ENCODE measurements around the gene ISOC2. TPM values are rescaled to one million over a fixed set of nuclear protein-coding genes. Genes with fewer than 3 reads are reported as not detected.

Gene ISOC2
- total and polyA plus RNA-seq, 9 of the 15 experiments (the other 6 are each of a cell fraction or from before 2014, with no cell fraction given): 1.2 to 229 (median 58.3) TPM

- TF ChIP-seq ARID3B (CRISPR knock-in tag; IDR thresholded peaks at IDR 0.05; ENCODE audit: borderline replicate concordance) (no peak), E4F1 (CRISPR knock-in tag; IDR thresholded peaks at IDR 0.05; ENCODE audit: borderline replicate concordance) (no peak), ZBTB26 (CRISPR knock-in tag; IDR thresholded peaks at IDR 0.05) (no peak), HIVEP1 (CRISPR knock-in tag; IDR thresholded peaks at IDR 0.05) (no peak), TRIM25 (IDR thresholded peaks at IDR 0.05; ENCODE audit: borderline replicate concordance) (no peak), ELF2 (CRISPR knock-in tag; IDR thresholded peaks at IDR 0.05) (no peak), ZNF384 (IDR thresholded peaks at IDR 0.05; ENCODE audit: low read depth, low read length) (0 out of 2 replicates have a peak, but pooled peaks have one; percentile 3), NR0B1 (IDR thresholded peaks at IDR 0.05; ENCODE audit: partially characterized antibody) (no peak), MYC (IDR thresholded peaks at IDR 0.05; ENCODE audit: low read depth, low read length) (peak; percentile 79), MYC (CRISPR knock-in tag; IDR thresholded peaks at IDR 0.05; ENCODE audit: borderline replicate concordance, low read depth) (no peak), BRF2 (IDR thresholded peaks at IDR 0.05; ENCODE audit: borderline replicate concordance, insufficient read depth, insufficient read length) (no peak), ZNF408 (CRISPR knock-in tag; IDR thresholded peaks at IDR 0.05; ENCODE audit: low read depth) (no peak), RB1 (IDR thresholded peaks at IDR 0.05; ENCODE audit: low read depth) (peak; percentile 89), ZBTB17 (CRISPR knock-in tag; IDR thresholded peaks at IDR 0.05) (no peak), ZNF584 (CRISPR knock-in tag; IDR thresholded peaks at IDR 0.05; ENCODE audit: low read depth) (0 out of 2 replicates have a peak, but pooled peaks have one; percentile 21), ZNF696 (CRISPR knock-in tag; conservative IDR thresholded peaks at IDR 0.05) (no peak), NR1H2 (CRISPR knock-in tag; IDR thresholded peaks at IDR 0.05) (no peak), SMARCA4 (IDR thresholded peaks at IDR 0.05) (peak; percentile 97)
These were observed 6.0 kb upstream of the ISOC2 start (continued) for GRCh38 chr19:55467236-55468053.
